ENCODE data around the gene INTS11. TPM values are rescaled to one million over a fixed set of nuclear protein-coding genes. Genes with fewer than 3 reads are reported as not detected.

INTS11 gene
- total and polyA plus RNA-seq, 2 of the 13 experiments (the other 11 are each of a cell fraction or from before 2014, with no cell fraction given), result 52.8 to 94.8 TPM

DNA sequence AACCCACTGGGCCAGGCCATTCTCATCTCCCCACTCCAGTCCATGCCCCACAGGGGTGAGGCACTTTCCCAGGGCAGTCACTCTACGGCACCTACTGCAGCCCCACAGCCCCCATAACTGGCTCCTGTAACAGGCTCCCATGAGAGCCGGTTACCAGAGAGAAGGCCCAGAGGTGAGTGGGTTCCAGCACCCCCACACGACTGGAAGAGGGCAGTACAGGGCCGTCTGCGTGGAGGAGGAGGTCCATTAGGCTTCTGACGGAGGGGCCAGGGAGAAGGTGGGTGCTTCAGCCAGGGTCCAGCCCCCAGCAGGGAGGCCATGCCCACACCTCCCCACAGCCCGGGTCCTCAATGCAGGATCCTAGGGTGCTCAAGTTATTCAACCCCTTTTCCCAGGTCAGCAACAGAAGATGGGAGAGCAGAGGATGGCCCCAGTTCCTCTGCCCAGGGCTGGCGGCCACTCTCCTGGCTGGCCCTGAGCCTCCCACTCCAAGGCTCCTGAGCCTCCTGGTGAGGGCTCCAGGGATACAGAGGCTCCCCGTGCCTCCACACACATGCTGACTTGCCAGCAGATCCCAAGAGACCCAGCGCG, 18.3 kb downstream of the INTS11 start:
- Histone ChIP-seq H4K20me1 (ENCODE audit: insufficient read depth, low read length) (no peaks in the 10 kb centered on the region; the same call in 1 of the 2 replicates), H3K36me3 (replicated peaks in 1 of 2; ENCODE audit: control insufficient read depth in 1 of 2, insufficient read depth in 2 of 2, low read length in 2 of 2) (peaks cover 2 to 11% of the 10 kb centered on the region in 2 experiments; a peak in 1 of 5 replicates), H3K79me2 (ENCODE audit: insufficient read depth, low read length) (peaks cover 15% of the 10 kb centered on the region), H3K27me3 (ENCODE audit: control insufficient read depth in 1 of 2, insufficient read depth in 2 of 2, low read length in 2 of 2) (no peaks in the 10 kb centered on the region), H3K4me3 (replicated peaks in 1 of 3; ENCODE audit: insufficient read depth in 1 of 3, low read depth in 2 of 3, low read length in 3 of 3) (peak overlapping the region; percentile 77 to 93 (median 91)), H3K4me2 (ENCODE audit: low read depth, low read length) (peak overlapping the region; percentile 98), H3K9ac (ENCODE audit: insufficient read depth, low read depth, low read length) (peak overlapping the region; percentile 88), H2AFZ (ENCODE audit: low read length) (no peak overlapping the region), H3K27ac (ENCODE audit: extremely low read length, insufficient read depth, low read length) (peak overlapping the region; percentile 79), H3K4me1 (ENCODE audit: insufficient read depth, low read length) (peaks cover 37% of the 10 kb centered on the region), H3K9me3 (ENCODE audit: low read length) (no peaks in the 10 kb centered on the region)
- BruUV-seq (replicated peaks), result no TSS peak
- WGBS (ENCODE audit: low lambda C conversion rate), result 3% methylated on average over 7 of the region's 11 CpGs
- intact Hi-C loops (cut with micrococcal nuclease; ENCODE audit: unreplicated experiment), result no loop called here
- CTCF ChIA-PET (ENCODE audit: low intra/inter-chr PET ratio, low total read pairs), result no interaction called here
- DNase-seq (ENCODE audit: low spot score), result peak; percentile 60
- POLR2A ChIA-PET, result interaction anchor here (0.9 to 2.0 kb wide), 7 partner anchors 12 to 181 kb away, joined by 3 to 11 read pairs (median 3); partner anchors contain the start of genes ANKRD65 and UBE2J2
- in situ Hi-C loops (cut with HindIII; ENCODE audit: extremely low pct_ligation_motif_present, low pct_unique_long_range_greater_than_20kb), result no loop called here
- ATAC-seq, result peak; percentile 35
- peak; percentile 18 for FAIRE-seq
- TF ChIP-seq MXI1 (IDR thresholded peaks at IDR 0.05; ENCODE audit: borderline replicate concordance, low read depth, low read length) (no peak), ZNF124 (CRISPR knock-in tag; IDR thresholded peaks at IDR 0.05) (no peak), SUZ12 (IDR thresholded peaks at IDR 0.05; ENCODE audit: low read depth, low read length) (no peak), ZNF766 (CRISPR knock-in tag; IDR thresholded peaks at IDR 0.05; ENCODE audit: borderline replicate concordance) (no peak), ZNF878 (CRISPR knock-in tag; IDR thresholded peaks at IDR 0.05) (no peak), ZNF749 (CRISPR knock-in tag; IDR thresholded peaks at IDR 0.05; ENCODE audit: borderline replicate concordance) (no peak), POLR2G (IDR thresholded peaks at IDR 0.05; ENCODE audit: low read depth, low read length) (no peak), ATF7 (IDR thresholded peaks at IDR 0.05) (no peak), ATF7 (CRISPR knock-in tag; IDR thresholded peaks at IDR 0.05) (no peak), ZNF709 (CRISPR knock-in tag; IDR thresholded peaks at IDR 0.05) (peak; percentile 22; the same call in 1 of the 2 replicates), NR2C2 (CRISPR knock-in tag; IDR thresholded peaks at IDR 0.05; ENCODE audit: borderline replicate concordance) (no peak), ZNF350 (CRISPR knock-in tag; IDR thresholded peaks at IDR 0.05; ENCODE audit: borderline replicate concordance, low read depth) (no peak), KMT2A (CRISPR knock-in tag; IDR thresholded peaks at IDR 0.05) (peak; percentile 54; the same call in 1 of the 2 replicates), ATAD3A (CRISPR knock-in tag; IDR thresholded peaks at IDR 0.05) (no peak), NFIB (CRISPR knock-in tag; IDR thresholded peaks at IDR 0.05; ENCODE audit: borderline replicate concordance) (no peak)
- TF ChIP-seq, protein P1, sequence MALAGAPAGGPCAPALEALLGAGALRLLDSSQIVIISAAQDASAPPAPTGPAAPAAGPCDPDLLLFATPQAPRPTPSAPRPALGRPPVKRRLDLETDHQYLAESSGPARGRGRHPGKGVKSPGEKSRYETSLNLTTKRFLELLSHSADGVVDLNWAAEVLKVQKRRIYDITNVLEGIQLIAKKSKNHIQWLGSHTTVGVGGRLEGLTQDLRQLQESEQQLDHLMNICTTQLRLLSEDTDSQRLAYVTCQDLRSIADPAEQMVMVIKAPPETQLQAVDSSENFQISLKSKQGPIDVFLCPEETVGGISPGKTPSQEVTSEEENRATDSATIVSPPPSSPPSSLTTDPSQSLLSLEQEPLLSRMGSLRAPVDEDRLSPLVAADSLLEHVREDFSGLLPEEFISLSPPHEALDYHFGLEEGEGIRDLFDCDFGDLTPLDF (CRISPR knock-in tag; IDR thresholded peaks at IDR 0.05), result no peak
- TF ChIP-seq, protein P2, sequence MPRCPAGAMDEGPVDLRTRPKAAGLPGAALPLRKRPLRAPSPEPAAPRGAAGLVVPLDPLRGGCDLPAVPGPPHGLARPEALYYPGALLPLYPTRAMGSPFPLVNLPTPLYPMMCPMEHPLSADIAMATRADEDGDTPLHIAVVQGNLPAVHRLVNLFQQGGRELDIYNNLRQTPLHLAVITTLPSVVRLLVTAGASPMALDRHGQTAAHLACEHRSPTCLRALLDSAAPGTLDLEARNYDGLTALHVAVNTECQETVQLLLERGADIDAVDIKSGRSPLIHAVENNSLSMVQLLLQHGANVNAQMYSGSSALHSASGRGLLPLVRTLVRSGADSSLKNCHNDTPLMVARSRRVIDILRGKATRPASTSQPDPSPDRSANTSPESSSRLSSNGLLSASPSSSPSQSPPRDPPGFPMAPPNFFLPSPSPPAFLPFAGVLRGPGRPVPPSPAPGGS (CRISPR knock-in tag; IDR thresholded peaks at IDR 0.05), result peak; percentile 4; the same call in 1 of the 2 replicates
- TF ChIP-seq, protein P3, sequence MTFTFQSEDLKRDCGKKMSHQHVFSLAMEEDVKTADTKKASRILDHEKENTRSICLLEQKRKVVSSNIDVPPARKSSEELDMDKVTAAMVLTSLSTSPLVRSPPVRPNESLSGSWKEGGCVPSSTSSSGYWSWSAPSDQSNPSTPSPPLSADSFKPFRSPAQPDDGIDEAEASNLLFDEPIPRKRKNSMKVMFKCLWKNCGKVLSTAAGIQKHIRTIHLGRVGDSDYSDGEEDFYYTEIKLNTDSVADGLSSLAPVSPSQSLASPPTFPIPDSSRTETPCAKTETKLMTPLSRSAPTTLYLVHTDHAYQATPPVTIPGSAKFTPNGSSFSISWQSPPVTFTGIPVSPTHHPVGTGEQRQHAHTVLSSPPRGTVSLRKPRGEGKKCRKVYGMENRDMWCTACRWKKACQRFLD (CRISPR knock-in tag; IDR thresholded peaks at IDR 0.05; ENCODE audit: borderline replicate concordance), result no peak
